KMS-11 (cell line): ENCODE measurements around the gene GGT1.
"Not testable (repeated sequence)": the region's sequence is repeated elsewhere in the genome, so short reads cannot be mapped to it uniquely, and the experiment has no call there.

Experiments
- H2AFZ ChIP-seq: fragments of 200-600 bp; sonication (generic); 2 replicates; pipeline ENCODE4 v1.6.1; 2016; ENCODE audit warnings: antibody characterized with exemption, mixed run types, low read depth
- H3K27ac ChIP-seq: fragments of 200-600 bp; sonication (generic); 2 replicates; pipeline ENCODE4 v1.6.1; 2016; ENCODE audit warnings: mild to moderate bottlenecking, mixed run types
- H3K27me3 ChIP-seq: fragments of 200-600 bp; sonication (generic); 2 replicates; pipeline ENCODE4 v1.6.1; 2017; ENCODE audit warnings: mild to moderate bottlenecking, low read depth, mixed run types, moderate library complexity; ENCODE audit not compliant: insufficient read depth
- H3K36me3 ChIP-seq: fragments of 200-600 bp; sonication (generic); 2 replicates; pipeline ENCODE4 v1.6.1; 2017; ENCODE audit warnings: mild to moderate bottlenecking, mixed run types; ENCODE audit not compliant: insufficient read depth
- H3K4me1 ChIP-seq: fragments of 200-600 bp; sonication (generic); 2 replicates; pipeline ENCODE4 v1.6.1; 2016; ENCODE audit warnings: mild to moderate bottlenecking, low read depth, mixed run types; ENCODE audit not compliant: poor library complexity, severe bottlenecking
- H3K4me2 ChIP-seq: fragments of 200-600 bp; sonication (generic); 2 replicates; pipeline ENCODE4 v1.7.0; 2016; ENCODE audit warnings: mild to moderate bottlenecking, mixed run types
- H3K4me3 ChIP-seq: fragments of 200-600 bp; sonication (generic); IDR thresholded peaks from 2 replicates; pipeline ENCODE4 v1.6.1; 2017; ENCODE audit warnings: low read depth, low read length, mixed read lengths; ENCODE audit not compliant: insufficient read depth
- H3K79me2 ChIP-seq: fragments of 200-600 bp; sonication (generic); 2 replicates; pipeline ENCODE4 v1.6.1; 2016; ENCODE audit warnings: low read depth, mixed run types; ENCODE audit not compliant: insufficient read depth
- H3K9ac ChIP-seq: fragments of 200-600 bp; sonication (generic); 2 replicates; pipeline ENCODE4 v1.6.1; 2016; ENCODE audit warnings: mild to moderate bottlenecking, mixed run types
- H4K20me1 ChIP-seq: fragments of 200-600 bp; sonication (generic); 2 replicates; pipeline ENCODE4 v1.6.1; 2016; ENCODE audit warnings: mild to moderate bottlenecking, mixed run types; ENCODE audit not compliant: insufficient read depth

The GGT1 gene

GRCh38 chr22:24667904-24668303, 64.9 kb downstream of the GGT1 start:
- not testable (repeated sequence) for H3K27ac ChIP-seq, H3K4me3 ChIP-seq, H3K27me3 ChIP-seq, H2AFZ ChIP-seq, H4K20me1 ChIP-seq, H3K79me2 ChIP-seq, H3K9ac ChIP-seq, H3K4me1 ChIP-seq, H3K36me3 ChIP-seq, H3K4me2 ChIP-seq

- H3K79me2 ChIP-seq, H3K4me1 ChIP-seq, H3K27ac ChIP-seq: not testable (repeated sequence)
Observed at GRCh38 chr22:24672532-24672931, 69.5 kb downstream of the GGT1 start.

More at GRCh38 chr22:24672532-24672931, 69.5 kb downstream of the GGT1 start:
- H3K9ac ChIP-seq, H3K4me2 ChIP-seq, H2AFZ ChIP-seq, H3K27me3 ChIP-seq, H4K20me1 ChIP-seq, H3K36me3 ChIP-seq, H3K4me3 ChIP-seq: not testable (repeated sequence)
